Breast epithelium (tissue), 4 donors: ENCODE results near the gene RASGRF2. TPM values are rescaled to one million over a fixed set of nuclear protein-coding genes. Genes with fewer than 3 reads are reported as not detected.

ENCODE experiments used
- DNase-seq, 2 donors: peaks; one replicate each; pipeline ENCODE4 v3.0.0-alpha.2; 2019; ENCODE audit warnings: low spot score in 2 of 2
- H3K27ac ChIP-seq, 2 donors: fragments of 200-600 bp; sonication (generic) in 1 of 2; one replicate each; pipeline ENCODE4 v1.5.1; 2016 to 2019; ENCODE audit warnings: mild to moderate bottlenecking in 1 of 2
- H3K27me3 ChIP-seq, 2 donors: fragments of 200-600 bp; sonication (generic) in 1 of 2; one replicate each; pipeline versions ENCODE4 v1.5.1 to v1.6.0; 2017 to 2019; ENCODE audit warnings: control low read depth in 1 of 2, mild to moderate bottlenecking in 1 of 2
- H3K36me3 ChIP-seq: fragments of 200-600 bp; one replicate; pipeline ENCODE4 v1.5.1; 2019
- H3K4me1 ChIP-seq, 2 donors: fragments of 200-600 bp; sonication (generic); one replicate each; pipeline ENCODE4 v1.5.1; 2016 to 2019; ENCODE audit warnings: control low read depth in 1 of 2
- H3K4me3 ChIP-seq, 3 donors: fragments of 200-600 bp; sonication (generic); 1 replicate in 2 of 3; 2 replicates in 1 of 3; pipeline ENCODE4 v1.5.1; 2016 to 2019; ENCODE audit warnings: mild to moderate bottlenecking in 3 of 3, moderate library complexity in 2 of 3
- H3K9me3 ChIP-seq, 2 donors: fragments of 200-600 bp; sonication (generic) in 1 of 2; one replicate each; pipeline ENCODE4 v1.5.1; 2016 to 2019; ENCODE audit warnings: control low read depth in 1 of 2
- CTCF ChIP-seq, 3 donors: fragments of 450-650 bp; IDR thresholded peaks; one replicate each; pipeline ENCODE4 v1.5.1; 2016 to 2017; ENCODE audit warnings: antibody characterized with exemption in 3 of 3, mild to moderate bottlenecking in 3 of 3, moderate library complexity in 3 of 3
- POLR2A ChIP-seq: fragments of 450-650 bp; IDR thresholded peaks from one replicate; pipeline ENCODE4 v1.6.1; 2016; ENCODE audit warnings: antibody characterized with exemption, mild to moderate bottlenecking, moderate library complexity
- POLR2AphosphoS5 ChIP-seq, 3 donors: sonication (generic); formaldehyde crosslinking; IDR thresholded peaks; one replicate each; pipeline ENCODE4 v1.6.1; 2017; ENCODE audit warnings: antibody characterized with exemption in 3 of 3
- intact Hi-C: fragments of 100-400 bp; cut with DNase I; formaldehyde crosslinking; loops from one replicate; pipeline ENCODE4 v1.15.1; 2023; ENCODE audit warnings: low total_unique reads
- total RNA-seq, 3 donors: library from RNA; depleted of rRNA; stranded (reverse); fragments of >200 nt; gene quantifications; one replicate each; pipeline ENCODE4 v1.1.0, GENCODE V29; 2016

RASGRF2 gene
- total RNA-seq, 3 donors from 2014 or later, result 6.1 to 15.7 (median 11.1) TPM

- TF ChIP-seq CTCF (IDR thresholded peaks at IDR 0.05) (no peak), POLR2A (no peak), POLR2AphosphoS5 (IDR thresholded peaks at IDR 0.05) (no peak)
- intact Hi-C loops, result no loop called here
Observed at GRCh38 chr5:81065492-81065891, 105.3 kb downstream of the RASGRF2 start.

GRCh38 chr5:81066102-81066501 is 105.9 kb downstream of the RASGRF2 start:
- DNase-seq, result no peak
- Histone ChIP-seq H3K4me3 (no peak overlapping the region), H3K9me3 (no peaks in the 10 kb centered on the region), H3K36me3 (no peaks in the 10 kb centered on the region), H3K27me3 (no peaks in the 10 kb centered on the region), H3K27ac (no peak overlapping the region), H3K4me1 (no peaks in the 10 kb centered on the region)
- TF ChIP-seq POLR2AphosphoS5 (IDR thresholded peaks at IDR 0.05), result no peak
- no peak for TF ChIP-seq POLR2A
- no peak for TF ChIP-seq CTCF (IDR thresholded peaks at IDR 0.05)
- intact Hi-C loops, result no loop called here

More at GRCh38 chr5:81065492-81065891, 105.3 kb downstream of the RASGRF2 start:
- Histone ChIP-seq H3K9me3 (no peaks in the 10 kb centered on the region), H3K27me3 (no peaks in the 10 kb centered on the region), H3K4me3 (no peak overlapping the region), H3K27ac (no peak overlapping the region), H3K36me3 (no peaks in the 10 kb centered on the region), H3K4me1 (no peaks in the 10 kb centered on the region)
- no peak for DNase-seq

- H3K4me3 ChIP-seq, result no peak overlapping the region
- H3K27me3 ChIP-seq, result no peaks in the 10 kb centered on the region
- no peaks in the 10 kb centered on the region for H3K9me3 ChIP-seq
- intact Hi-C loops, result no loop called here
- no peaks in the 10 kb centered on the region for H3K4me1 ChIP-seq
- no peaks in the 10 kb centered on the region for H3K36me3 ChIP-seq
- H3K27ac ChIP-seq, result no peak overlapping the region
- no peak for DNase-seq
- TF ChIP-seq CTCF (IDR thresholded peaks at IDR 0.05), result no peak
- no peak for TF ChIP-seq POLR2A
- TF ChIP-seq POLR2AphosphoS5 (IDR thresholded peaks at IDR 0.05), result no peak
Observed at GRCh38 chr5:81067406-81067805, 107.2 kb downstream of the RASGRF2 start.

GRCh38 chr5:81068063-81068462 is 107.9 kb downstream of the RASGRF2 start:
- Histone ChIP-seq H3K27me3 (no peaks in the 10 kb centered on the region), H3K4me3 (no peak overlapping the region), H3K36me3 (no peaks in the 10 kb centered on the region), H3K9me3 (no peaks in the 10 kb centered on the region), H3K4me1 (no peaks in the 10 kb centered on the region), H3K27ac (no peak overlapping the region)
- intact Hi-C loops, result no loop called here
- no peak for DNase-seq
- no peak for TF ChIP-seq CTCF (IDR thresholded peaks at IDR 0.05)
- TF ChIP-seq POLR2A, result no peak
- no peak for TF ChIP-seq POLR2AphosphoS5 (IDR thresholded peaks at IDR 0.05)

- intact Hi-C loops, result no loop called here
- DNase-seq, result no peak
- no peak overlapping the region for H3K4me3 ChIP-seq
- no peaks in the 10 kb centered on the region for H3K36me3 ChIP-seq
- TF ChIP-seq CTCF (IDR thresholded peaks at IDR 0.05) (no peak), POLR2AphosphoS5 (IDR thresholded peaks at IDR 0.05) (no peak), POLR2A (no peak)
- H3K9me3 ChIP-seq, result no peaks in the 10 kb centered on the region
- no peaks in the 10 kb centered on the region for H3K4me1 ChIP-seq
- H3K27ac ChIP-seq, result peak overlapping the region in 1 of 2 donors; percentile 29
- H3K27me3 ChIP-seq, result no peaks in the 10 kb centered on the region
Observed at GRCh38 chr5:81068635-81069034, 108.5 kb downstream of the RASGRF2 start.
